ENCODE data around the gene OR6B2.
"Not testable (repeated sequence)": the region's sequence is repeated elsewhere in the genome, so short reads cannot be mapped to it uniquely, and the experiment has no call there.

Gene OR6B2

DNA sequence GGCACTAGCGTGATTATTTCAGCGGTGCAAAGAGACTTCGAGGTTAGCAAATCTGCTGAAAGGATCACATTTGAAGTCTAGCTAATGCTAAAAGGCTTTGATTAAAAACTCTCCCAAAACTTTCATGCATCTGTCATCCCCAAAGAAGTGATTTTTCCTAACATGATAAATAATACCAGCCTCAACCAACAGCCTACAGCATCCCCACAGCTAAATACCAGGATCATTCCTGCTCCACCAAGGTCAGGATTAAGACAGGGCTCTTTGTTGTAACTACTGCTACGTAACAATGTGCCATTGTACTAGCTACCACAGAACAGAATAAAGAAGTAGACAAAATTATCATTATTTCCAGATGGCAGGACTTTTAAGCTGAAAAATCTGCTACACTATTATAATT lies 21.5 kb upstream of the OR6B2 start:
- Mint-ChIP-seq H3K4me3 (no peak overlapping the region), H3K27ac (no peak overlapping the region), H3K27me3 (peaks cover 56% of the 10 kb centered on the region), H3K36me3 (ENCODE audit: low read depth) (no peaks in the 10 kb centered on the region), H3K9me3 (no peaks in the 10 kb centered on the region), H3K4me1 (ENCODE audit: low read depth) (no peaks in the 10 kb centered on the region)
- no peak for DNase-seq

- Mint-ChIP-seq H3K27ac (no peak overlapping the region), H3K4me1 (ENCODE audit: low read depth) (no peaks in the 10 kb centered on the region), H3K36me3 (ENCODE audit: low read depth) (no peaks in the 10 kb centered on the region), H3K27me3 (peaks cover 53% of the 10 kb centered on the region), H3K9me3 (no peaks in the 10 kb centered on the region), H3K4me3 (no peak overlapping the region)
- no peak for DNase-seq
Measured at GRCh38 chr2:240050278-240050677, 20.0 kb upstream of the OR6B2 start.

DNA sequence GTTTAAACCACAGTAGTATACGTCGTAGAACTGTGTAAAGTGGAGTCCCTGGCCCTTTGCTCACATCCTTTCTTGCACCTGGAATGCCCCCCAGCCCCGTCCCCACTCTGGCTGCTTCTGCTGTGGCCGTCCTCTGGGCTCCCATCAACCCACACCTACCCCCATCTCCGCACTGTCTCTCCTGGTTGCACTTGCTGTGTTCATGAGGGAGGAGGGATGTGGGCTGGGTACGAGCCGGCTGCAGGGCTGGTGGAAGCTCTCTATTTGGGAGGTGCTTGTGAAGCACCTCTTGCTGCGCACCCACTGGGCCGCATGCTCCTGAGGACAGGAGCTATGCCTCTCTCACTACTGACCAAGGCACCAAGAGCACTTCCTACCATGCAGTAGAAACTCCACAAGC lies 18.0 kb upstream of the OR6B2 start:
- Mint-ChIP-seq H3K4me1 (ENCODE audit: low read depth) (no peaks in the 10 kb centered on the region), H3K9me3 (no peaks in the 10 kb centered on the region), H3K27me3 (peaks cover 45% of the 10 kb centered on the region), H3K4me3 (no peak overlapping the region), H3K36me3 (ENCODE audit: low read depth) (no peaks in the 10 kb centered on the region), H3K27ac (no peak overlapping the region)
- DNase-seq, result no peak

GRCh38 chr2:240045098-240045497 lies 14.9 kb upstream of the OR6B2 start:
- no peak for DNase-seq
- Mint-ChIP-seq H3K4me3 (no peak overlapping the region), H3K4me1 (ENCODE audit: low read depth) (no peaks in the 10 kb centered on the region), H3K27ac (no peak overlapping the region), H3K9me3 (no peaks in the 10 kb centered on the region), H3K36me3 (ENCODE audit: low read depth) (no peaks in the 10 kb centered on the region), H3K27me3 (peaks cover 43% of the 10 kb centered on the region)

DNA sequence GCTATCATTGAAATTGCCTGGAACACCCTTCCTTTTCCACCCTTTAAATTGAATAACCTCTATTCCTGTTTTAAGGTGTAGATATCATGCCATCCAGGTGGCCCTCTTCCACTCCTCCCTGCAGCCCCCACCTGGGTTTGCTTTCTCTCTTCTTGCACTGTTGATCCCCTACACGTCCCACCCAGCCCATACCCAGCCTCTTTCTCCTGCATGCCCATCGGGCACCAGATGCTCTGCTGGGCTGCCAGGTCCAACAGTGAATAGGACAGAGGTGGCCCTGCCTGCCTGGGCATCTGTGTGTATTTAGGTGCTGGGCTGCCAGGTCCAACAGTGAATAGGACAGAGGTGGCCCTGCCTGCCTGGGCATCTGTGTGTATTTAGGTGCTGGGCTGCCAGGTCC lies 13.9 kb upstream of the OR6B2 start:
- H3K27ac Mint-ChIP-seq; H3K4me3 Mint-ChIP-seq; H3K4me1 Mint-ChIP-seq (ENCODE audit: low read depth); H3K36me3 Mint-ChIP-seq (ENCODE audit: low read depth); DNase-seq; H3K9me3 Mint-ChIP-seq: not testable (repeated sequence)
- peaks cover 37% of the 10 kb centered on the region for H3K27me3 Mint-ChIP-seq

DNA sequence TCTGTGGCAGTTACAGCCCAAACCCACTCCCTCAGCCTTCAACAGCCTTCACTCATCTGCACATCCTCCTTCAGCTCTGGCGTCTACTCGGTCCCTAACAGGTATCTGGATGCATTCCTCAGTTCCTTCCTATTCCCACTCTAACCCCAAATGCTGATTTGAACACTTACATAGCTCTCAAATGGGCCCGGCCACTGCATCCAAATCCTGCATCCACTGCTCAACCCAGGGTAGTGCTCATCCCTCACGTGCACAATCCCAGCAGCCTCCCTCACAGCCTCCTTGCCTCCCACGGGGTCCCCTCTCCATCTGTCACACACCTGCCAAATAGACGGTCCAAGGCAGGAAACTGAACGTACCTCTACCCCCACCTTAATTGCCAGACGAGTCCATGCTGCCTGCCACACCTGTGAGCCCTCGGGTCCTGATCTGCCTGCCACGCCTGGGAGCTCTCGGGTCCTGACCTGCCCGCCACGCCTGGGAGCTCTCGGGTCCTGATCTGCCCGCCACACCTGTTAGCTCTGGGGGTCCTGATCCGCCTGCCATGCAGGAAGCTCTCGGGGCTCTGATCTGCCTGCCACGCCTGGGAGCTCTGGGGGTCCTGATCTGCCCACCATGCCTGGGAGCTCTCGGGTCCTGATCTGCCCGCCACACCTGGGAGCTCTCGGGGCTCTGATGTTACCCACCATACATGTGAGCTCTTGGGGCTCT lies 13.2 kb upstream of the OR6B2 start:
- DNase-seq, result no peak
- Mint-ChIP-seq H3K27ac (no peak overlapping the region), H3K36me3 (ENCODE audit: low read depth) (no peaks in the 10 kb centered on the region), H3K27me3 (peaks cover 32% of the 10 kb centered on the region), H3K9me3 (no peaks in the 10 kb centered on the region), H3K4me1 (ENCODE audit: low read depth) (no peaks in the 10 kb centered on the region), H3K4me3 (no peak overlapping the region)

- H3K27ac Mint-ChIP-seq, result no peak overlapping the region
- H3K4me3 Mint-ChIP-seq, result no peak overlapping the region
- H3K36me3 Mint-ChIP-seq (ENCODE audit: low read depth), result no peaks in the 10 kb centered on the region
- no peaks in the 10 kb centered on the region for H3K9me3 Mint-ChIP-seq
- no peaks in the 10 kb centered on the region for H3K4me1 Mint-ChIP-seq (ENCODE audit: low read depth)
- peaks cover 29% of the 10 kb centered on the region for H3K27me3 Mint-ChIP-seq
- DNase-seq, result no peak
Measured at GRCh38 chr2:240042740-240043139, 12.5 kb upstream of the OR6B2 start.

- DNase-seq, result no peak
- no peaks in the 10 kb centered on the region for H3K4me1 Mint-ChIP-seq (ENCODE audit: low read depth)
- peaks cover 31% of the 10 kb centered on the region for H3K27me3 Mint-ChIP-seq
- H3K27ac Mint-ChIP-seq, result no peak overlapping the region
- no peaks in the 10 kb centered on the region for H3K36me3 Mint-ChIP-seq (ENCODE audit: low read depth)
- no peak overlapping the region for H3K4me3 Mint-ChIP-seq
- H3K9me3 Mint-ChIP-seq, result no peaks in the 10 kb centered on the region
Measured at GRCh38 chr2:240041363-240041762, 11.1 kb upstream of the OR6B2 start.

DNA sequence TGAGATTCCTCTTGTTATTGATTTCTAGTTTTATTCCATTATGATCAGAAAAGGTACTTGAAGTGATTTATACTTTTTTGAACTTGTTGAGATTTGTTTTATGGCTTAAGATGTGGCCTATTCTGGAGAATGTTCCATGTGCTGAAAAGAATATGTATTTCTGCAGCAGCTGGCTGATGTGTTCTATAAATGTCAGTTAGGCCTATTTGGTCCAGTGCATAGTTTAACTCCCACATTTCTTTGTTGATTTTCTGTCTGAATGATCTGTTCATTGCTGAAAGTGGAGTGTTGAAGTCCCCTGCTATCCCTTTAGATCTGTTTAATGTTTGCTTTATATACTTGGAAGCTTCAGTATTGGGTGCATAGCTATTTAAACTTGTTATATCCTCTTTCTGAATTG lies 7.1 kb upstream of the OR6B2 start:
- H3K4me3 Mint-ChIP-seq, result no peak overlapping the region
- H3K27ac Mint-ChIP-seq, result no peak overlapping the region
- H3K4me1 Mint-ChIP-seq (ENCODE audit: low read depth), result no peaks in the 10 kb centered on the region
- peaks cover 39% of the 10 kb centered on the region for H3K27me3 Mint-ChIP-seq
- no peak for DNase-seq
- H3K36me3 Mint-ChIP-seq (ENCODE audit: low read depth), result no peaks in the 10 kb centered on the region
- H3K9me3 Mint-ChIP-seq, result no peaks in the 10 kb centered on the region

- no peaks in the 10 kb centered on the region for H3K36me3 Mint-ChIP-seq (ENCODE audit: low read depth)
- no peaks in the 10 kb centered on the region for H3K9me3 Mint-ChIP-seq
- H3K27ac Mint-ChIP-seq, result no peak overlapping the region
- DNase-seq, result no peak
- no peaks in the 10 kb centered on the region for H3K4me1 Mint-ChIP-seq (ENCODE audit: low read depth)
- H3K4me3 Mint-ChIP-seq, result no peak overlapping the region
- H3K27me3 Mint-ChIP-seq, result peaks cover 43% of the 10 kb centered on the region
Measured at GRCh38 chr2:240033330-240033678, 3.1 kb upstream of the OR6B2 start.

DNA sequence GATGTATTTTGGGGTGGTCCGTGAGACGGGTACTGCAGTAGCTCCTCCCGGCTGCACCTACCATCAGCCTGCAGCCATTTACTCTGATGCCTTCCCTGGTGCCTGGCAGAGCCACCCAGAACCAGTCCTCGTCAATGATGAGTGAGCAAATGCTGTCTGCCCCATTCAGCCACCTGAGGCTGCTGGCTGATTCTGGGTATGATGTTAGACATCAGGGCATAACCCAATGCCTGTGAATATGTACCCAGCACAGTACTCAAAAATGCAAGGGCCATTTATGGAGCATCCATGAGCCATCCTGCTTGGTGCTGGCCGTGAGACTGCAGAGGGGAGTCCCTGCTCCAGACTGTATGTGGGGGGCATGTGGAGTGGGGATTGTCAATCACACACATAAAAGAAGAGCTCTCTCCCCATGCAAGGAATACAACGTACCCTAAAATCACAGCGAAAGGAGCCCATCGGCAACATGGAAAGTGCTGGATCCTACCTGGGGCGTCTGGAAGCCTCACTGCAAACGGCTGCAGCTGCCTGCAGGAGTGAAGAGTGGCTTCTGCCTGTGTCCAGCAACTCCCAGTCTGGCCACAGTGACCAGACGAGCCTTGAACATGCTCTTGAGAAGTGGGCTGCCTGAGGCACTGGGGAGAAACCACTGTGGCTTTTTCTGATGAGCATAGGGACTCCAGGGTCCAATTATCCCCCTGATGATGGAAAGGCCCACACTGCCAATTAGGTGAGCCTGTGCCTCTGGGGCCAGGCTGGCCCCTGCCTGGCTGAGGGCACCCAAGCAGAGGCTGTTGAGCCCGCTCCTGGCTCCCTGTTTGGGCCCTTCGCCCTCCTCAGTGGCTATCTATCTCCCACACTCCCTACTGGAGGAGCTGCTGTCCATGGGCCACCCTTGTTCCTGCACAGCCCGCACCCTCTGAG lies 2.4 kb upstream of the OR6B2 start:
- Mint-ChIP-seq H3K27me3 (peaks cover 42% of the 10 kb centered on the region), H3K27ac (no peak overlapping the region), H3K4me3 (no peak overlapping the region), H3K36me3 (ENCODE audit: low read depth) (no peaks in the 10 kb centered on the region), H3K9me3 (no peaks in the 10 kb centered on the region), H3K4me1 (ENCODE audit: low read depth) (no peaks in the 10 kb centered on the region)
- no peak for DNase-seq

- Mint-ChIP-seq H3K4me1 (ENCODE audit: low read depth) (peaks cover 22% of the 10 kb centered on the region), H3K4me3 (peak overlapping the region; percentile 94), H3K27me3 (no peaks in the 10 kb centered on the region), H3K36me3 (ENCODE audit: low read depth) (peaks cover 37% of the 10 kb centered on the region), H3K27ac (peak overlapping the region; percentile 95), H3K9me3 (no peaks in the 10 kb centered on the region)
- no peak for DNase-seq
Measured at GRCh38 chr2:240024766-240025165, 5.5 kb downstream of the OR6B2 start.

DNA sequence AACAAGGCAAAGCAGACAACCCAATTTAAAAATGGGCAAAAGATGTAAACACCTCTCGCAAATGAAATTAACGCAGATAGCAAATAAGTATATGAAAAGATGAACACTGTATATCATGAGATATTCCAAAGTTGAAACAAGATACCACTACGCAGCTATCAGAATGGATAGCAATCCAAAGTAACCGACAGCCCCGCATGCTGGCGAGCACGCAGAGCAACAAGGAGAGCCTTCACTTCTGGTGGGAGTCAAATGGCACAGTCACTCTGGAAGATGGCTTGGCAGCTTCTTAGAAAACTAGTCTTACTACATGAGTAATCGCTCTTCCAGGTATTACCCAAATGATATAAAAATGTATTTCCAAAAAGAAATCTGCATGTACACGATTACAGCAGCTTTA lies 6.4 kb downstream of the OR6B2 start:
- Mint-ChIP-seq H3K9me3 (no peaks in the 10 kb centered on the region), H3K36me3 (ENCODE audit: low read depth) (peaks cover 43% of the 10 kb centered on the region), H3K4me3 (peak overlapping the region; percentile 94), H3K27ac (peak overlapping the region; percentile 95), H3K4me1 (ENCODE audit: low read depth) (peaks cover 22% of the 10 kb centered on the region), H3K27me3 (no peaks in the 10 kb centered on the region)
- no peak for DNase-seq

DNA sequence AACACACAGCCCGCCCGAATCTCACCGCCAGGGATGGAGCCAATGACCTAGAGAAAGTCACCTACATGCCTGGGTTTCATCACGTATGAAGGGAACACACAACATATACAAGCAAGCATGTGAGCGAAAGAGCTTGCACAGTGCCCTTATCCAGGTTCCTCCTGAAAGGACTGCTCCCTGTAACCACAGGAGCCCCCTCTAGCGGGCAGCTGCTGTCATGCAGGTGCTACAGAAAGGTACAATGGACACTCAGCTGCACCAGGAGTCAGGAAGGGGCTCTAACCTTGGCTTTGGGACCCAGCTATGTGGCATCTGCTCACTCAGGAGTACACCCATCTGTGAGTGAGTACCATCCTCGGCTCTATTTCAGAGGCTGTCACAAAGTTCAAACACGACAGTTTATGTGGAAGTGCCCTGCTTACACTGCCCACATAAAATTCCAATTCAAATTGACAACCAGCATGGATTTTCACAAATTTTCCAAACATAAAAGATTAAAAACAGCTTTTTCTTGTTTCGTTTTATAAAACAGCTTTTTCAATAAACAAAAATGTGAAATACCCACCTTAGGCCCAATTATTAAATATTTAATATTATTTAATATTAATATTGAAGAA lies 8.6 kb downstream of the OR6B2 start:
- Mint-ChIP-seq H3K27ac (no peak overlapping the region), H3K4me3 (no peak overlapping the region), H3K27me3 (no peaks in the 10 kb centered on the region), H3K9me3 (no peaks in the 10 kb centered on the region), H3K4me1 (ENCODE audit: low read depth) (peaks cover 22% of the 10 kb centered on the region), H3K36me3 (ENCODE audit: low read depth) (peaks cover 65% of the 10 kb centered on the region)
- DNase-seq, result peak; percentile 73
